Amniotic stem cell (primary cell): Measurements from ENCODE around the gene PPEF1.
"Not testable (repeated sequence)": the region's sequence is repeated elsewhere in the genome, so short reads cannot be mapped to it uniquely, and the experiment has no call there.

Source experiments
- DNase-seq: peaks from one replicate; lab custom pipeline; 2025; lab: John Stamatoyannopoulos, UW

Gene PPEF1

GRCh38 chrX:18702362-18703195 is 4.9 kb upstream of the PPEF1 start:
- no peak for DNase-seq

GRCh38 chrX:18709833-18710232 is 2.4 kb downstream of the PPEF1 start:
- DNase-seq: no peak

- DNase-seq: no peak
Observed at GRCh38 chrX:18714910-18715309, 7.5 kb downstream of the PPEF1 start.

- DNase-seq: no peak
Observed at GRCh38 chrX:18719852-18720251, 12.4 kb downstream of the PPEF1 start.

GRCh38 chrX:18721683-18722499 is 14.4 kb downstream of the PPEF1 start:
- DNase-seq: no peak

GRCh38 chrX:18722500-18723071 is 15.1 kb downstream of the PPEF1 start:
- no peak for DNase-seq

GRCh38 chrX:18725310-18725943 is 18.0 kb downstream of the PPEF1 start:
- DNase-seq: no peak

GRCh38 chrX:18733287-18733686 is 25.8 kb downstream of the PPEF1 start:
- no peak for DNase-seq

- DNase-seq: not testable (repeated sequence)
Observed at GRCh38 chrX:18739609-18740008, 32.2 kb downstream of the PPEF1 start.

GRCh38 chrX:18748499-18748898 is 41.1 kb downstream of the PPEF1 start:
- no peak for DNase-seq

GRCh38 chrX:18753631-18754030 is 46.2 kb downstream of the PPEF1 start:
- DNase-seq: no peak

- no peak for DNase-seq
Observed at GRCh38 chrX:18755651-18756050, 48.2 kb downstream of the PPEF1 start.

- DNase-seq: no peak
Observed at GRCh38 chrX:18757956-18758932, 50.8 kb downstream of the PPEF1 start.

GRCh38 chrX:18761750-18762149 is 54.3 kb downstream of the PPEF1 start:
- no peak for DNase-seq

- DNase-seq: not testable (repeated sequence)
Observed at GRCh38 chrX:18763106-18763505, 55.7 kb downstream of the PPEF1 start.

- DNase-seq: no peak
Observed at GRCh38 chrX:18769364-18769763, 61.9 kb downstream of the PPEF1 start.

GRCh38 chrX:18769812-18770573 is 62.5 kb downstream of the PPEF1 start:
- no peak for DNase-seq

GRCh38 chrX:18789916-18790315 is 82.5 kb downstream of the PPEF1 start:
- DNase-seq: no peak

GRCh38 chrX:18792828-18793227 is 85.4 kb downstream of the PPEF1 start:
- no peak for DNase-seq

GRCh38 chrX:18793601-18794089 is 86.2 kb downstream of the PPEF1 start:
- DNase-seq: no peak
